Measurements from ENCODE around the gene LYRM1.
A peak's percentile ranks its signal among the peaks of the same experiment; 100 is the strongest.
"Not testable (repeated sequence)": the region's sequence is repeated elsewhere in the genome, so short reads cannot be mapped to it uniquely, and the experiment has no call there.

Gene LYRM1

GRCh38 chr16:20902426-20902825, 1.9 kb downstream of the LYRM1 start:
- no peak for DNase-seq (ENCODE audit: low read depth)

- DNase-seq (ENCODE audit: low read depth): no peak
These were observed 2.7 kb downstream of the LYRM1 start for GRCh38 chr16:20903116-20903898.

GRCh38 chr16:20903899-20904506, 3.4 kb downstream of the LYRM1 start:
- no peak for DNase-seq (ENCODE audit: low read depth)

GRCh38 chr16:20904507-20905081, 4.0 kb downstream of the LYRM1 start:
- DNase-seq (ENCODE audit: low read depth): peak; percentile 91

GRCh38 chr16:20905576-20905975, 5.0 kb downstream of the LYRM1 start:
- peak; percentile 57 for DNase-seq (ENCODE audit: low read depth)

- DNase-seq (ENCODE audit: low read depth): peak; percentile 71
These were observed 6.0 kb downstream of the LYRM1 start for GRCh38 chr16:20906341-20907255.

GRCh38 chr16:20910781-20911321, 10.3 kb downstream of the LYRM1 start:
- DNase-seq (ENCODE audit: low read depth): peak; percentile 90

- no peak for DNase-seq (ENCODE audit: low read depth)
These were observed 10.8 kb downstream of the LYRM1 start for GRCh38 chr16:20911361-20911760.

- no peak for DNase-seq (ENCODE audit: low read depth)
These were observed 15.7 kb downstream of the LYRM1 start for GRCh38 chr16:20916289-20916688.

- no peak for DNase-seq (ENCODE audit: low read depth)
These were observed 16.4 kb downstream of the LYRM1 start for GRCh38 chr16:20916942-20917341.

GRCh38 chr16:20918486-20919239, 18.1 kb downstream of the LYRM1 start:
- peak; percentile 54 for DNase-seq (ENCODE audit: low read depth)

GRCh38 chr16:20920091-20920490, 19.5 kb downstream of the LYRM1 start:
- DNase-seq (ENCODE audit: low read depth): no peak

- no peak for DNase-seq (ENCODE audit: low read depth)
These were observed 20.2 kb downstream of the LYRM1 start for GRCh38 chr16:20920799-20921198.

GRCh38 chr16:20923876-20924275, 23.3 kb downstream of the LYRM1 start:
- DNase-seq (ENCODE audit: low read depth): no peak

GRCh38 chr16:20925751-20926150, 25.2 kb downstream of the LYRM1 start:
- no peak for DNase-seq (ENCODE audit: low read depth)

- peak; percentile 15 for DNase-seq (ENCODE audit: low read depth)
These were observed 28.3 kb downstream of the LYRM1 start for GRCh38 chr16:20928774-20929411.

GRCh38 chr16:20929676-20930364, 29.2 kb downstream of the LYRM1 start:
- DNase-seq (ENCODE audit: low read depth): not testable (repeated sequence)

GRCh38 chr16:20930365-20930690, 29.8 kb downstream of the LYRM1 start:
- no peak for DNase-seq (ENCODE audit: low read depth)

- DNase-seq (ENCODE audit: low read depth): no peak
These were observed 30.6 kb downstream of the LYRM1 start for GRCh38 chr16:20931066-20931600.

- DNase-seq (ENCODE audit: low read depth): peak; percentile 13
These were observed 33.0 kb downstream of the LYRM1 start for GRCh38 chr16:20933589-20933988.

All from amniotic epithelial cell (primary cell).